Sigmoid colon (tissue), 4 donors: ENCODE results near the gene CAMK1D.

Experiments
- CTCF ChIP-seq, 4 experiments: fragments of 450-650 bp in 3 of 4; fragments of 200-600 bp in 1 of 4; IDR thresholded peaks; one replicate each; pipeline ENCODE4 v1.5.1; 2016 to 2019; ENCODE audit warnings: antibody characterized with exemption in 4 of 4, mild to moderate bottlenecking in 3 of 4, moderate library complexity in 2 of 4
- EP300 ChIP-seq, 4 donors: sonication (generic); formaldehyde crosslinking; IDR thresholded peaks; one replicate each; pipeline ENCODE4 v1.6.1; 2017; ENCODE audit warnings: antibody characterized with exemption in 4 of 4
- POLR2A ChIP-seq, 2 donors: fragments of 450-650 bp; IDR thresholded peaks; one replicate each; pipeline ENCODE4 v1.6.1; 2016; ENCODE audit warnings: antibody characterized with exemption in 2 of 2, mild to moderate bottlenecking in 2 of 2, moderate library complexity in 2 of 2
- POLR2AphosphoS5 ChIP-seq, 4 donors: sonication (generic); formaldehyde crosslinking; IDR thresholded peaks; one replicate each; pipeline ENCODE4 v1.6.1; 2017; ENCODE audit warnings: antibody characterized with exemption in 4 of 4

GRCh38 chr10:12782537-12782936, 433.2 kb downstream of the CAMK1D start:
- TF ChIP-seq CTCF (IDR thresholded peaks at IDR 0.05) (peak; percentile 16 to 62 (median 54)), POLR2A (IDR thresholded peaks at IDR 0.05) (no peak), POLR2AphosphoS5 (IDR thresholded peaks at IDR 0.05) (no peak), EP300 (IDR thresholded peaks at IDR 0.05) (no peak)
